Measurements from ENCODE around the gene CASK.

DNA sequence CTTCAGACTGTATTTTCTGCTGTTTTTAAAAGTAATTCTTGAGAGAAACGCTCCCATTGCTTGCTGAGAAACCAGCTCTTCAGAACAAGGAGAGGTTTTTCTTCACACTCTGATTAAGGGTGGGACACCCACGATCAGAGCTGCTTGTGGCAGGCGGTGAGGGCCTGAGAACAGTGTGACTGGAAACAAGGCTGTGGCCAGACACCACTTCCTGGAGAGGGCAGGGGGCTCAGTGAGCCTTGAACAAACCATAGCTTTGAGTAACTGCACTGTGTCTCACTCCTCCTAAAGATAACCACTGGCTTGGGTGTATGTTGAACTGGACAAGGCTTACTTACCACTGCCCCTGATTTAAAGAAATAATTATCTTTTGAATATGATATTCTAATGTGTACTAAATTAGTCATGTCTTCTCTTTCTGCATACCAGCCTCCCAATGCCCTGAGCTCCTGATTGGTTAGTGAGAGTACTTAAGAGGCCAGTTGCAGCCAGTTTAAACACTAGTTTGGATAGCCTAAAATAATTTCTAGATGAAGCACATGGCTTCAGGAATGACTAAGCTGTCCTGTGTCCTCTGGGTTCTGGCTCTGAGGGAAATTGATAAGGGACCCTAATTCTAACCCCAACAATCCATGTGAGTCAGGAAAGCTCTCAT, 203.1 kb downstream of the CASK start:
- no peak for TF ChIP-seq CTCF (IDR thresholded peaks at IDR 0.05)
- TF ChIP-seq POLR2A (IDR thresholded peaks at IDR 0.05) = no peak

Data from right lobe of liver (tissue), 4 donors.